NCI-H748 treated with DMSO at 0.1 percent for 48 hours (cell line): ENCODE results near the gene SH2D7.

Experiments
- DNase-seq: peaks from one replicate; lab custom pipeline; 2025; lab: John Stamatoyannopoulos, UW

SH2D7 gene

GRCh38 chr15:78079298-78080087 lies 12.9 kb upstream of the SH2D7 start:
- DNase-seq = no peak

DNA sequence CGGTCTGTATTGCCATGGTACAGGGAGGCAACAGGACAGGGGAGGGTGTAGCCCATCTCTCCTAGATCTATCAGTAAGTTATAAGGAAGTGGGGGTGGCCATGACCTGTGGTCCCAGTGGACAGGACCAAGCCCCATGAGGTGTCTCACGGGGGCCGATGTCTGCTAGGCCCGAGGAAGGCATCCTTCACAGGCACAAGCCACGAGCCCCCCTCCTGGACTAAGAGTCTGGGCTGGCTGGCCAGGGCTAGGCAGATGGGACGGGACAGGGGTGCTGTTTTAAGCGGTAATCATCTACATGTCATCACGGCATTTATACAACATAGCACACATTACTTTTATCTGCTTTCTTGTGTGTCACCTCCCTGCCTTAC lies 12.3 kb upstream of the SH2D7 start:
- DNase-seq = no peak

DNA sequence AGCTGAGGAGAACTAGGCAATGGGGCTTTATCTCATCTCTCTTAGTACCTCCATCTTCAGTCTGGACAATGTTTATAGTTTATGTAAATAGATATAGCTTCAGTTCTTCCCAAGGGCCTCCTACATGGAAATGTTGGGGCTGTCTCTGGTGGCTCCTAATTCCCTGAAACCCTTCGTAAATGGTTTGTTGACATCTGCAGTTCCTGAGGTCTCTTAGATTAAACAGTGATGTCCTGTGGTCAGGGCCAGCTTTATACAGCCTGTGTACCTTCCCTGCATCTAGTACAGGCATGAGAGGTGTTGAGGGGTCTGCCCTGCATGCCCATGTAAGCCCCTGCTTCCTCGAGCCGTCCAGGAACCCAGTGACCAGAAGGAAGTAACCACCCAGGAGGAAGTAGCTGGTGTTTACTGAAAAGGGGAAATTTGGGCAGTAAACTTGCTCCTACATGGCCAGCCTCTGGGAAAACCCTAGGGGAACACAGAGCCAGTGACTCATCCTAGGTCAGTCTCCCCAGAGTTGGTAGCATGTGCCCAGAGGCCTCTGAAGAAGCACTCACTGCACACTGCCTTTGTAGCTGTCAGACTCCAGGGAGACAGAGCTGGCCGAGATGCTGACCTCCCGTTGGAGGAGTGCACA lies 10.1 kb upstream of the SH2D7 start:
- no peak for DNase-seq

DNA sequence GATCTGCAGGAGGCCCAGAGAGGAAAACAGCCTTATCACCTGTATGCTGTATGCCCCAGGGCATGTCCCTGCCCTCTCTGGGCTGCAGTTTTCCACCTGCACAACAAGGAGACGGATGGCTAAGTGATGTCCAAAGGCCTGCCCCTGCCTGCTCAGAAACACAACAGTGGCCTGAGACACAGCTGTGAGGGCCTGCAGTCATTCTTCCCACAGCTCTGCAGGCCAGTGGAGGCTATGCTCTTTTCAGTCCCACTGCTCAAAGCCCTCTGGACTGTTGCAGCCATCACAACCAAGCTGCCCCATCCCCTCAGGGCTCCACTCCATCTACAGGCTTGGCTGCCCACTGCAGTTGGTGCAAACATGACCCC lies 9.6 kb upstream of the SH2D7 start:
- no peak for DNase-seq

DNA sequence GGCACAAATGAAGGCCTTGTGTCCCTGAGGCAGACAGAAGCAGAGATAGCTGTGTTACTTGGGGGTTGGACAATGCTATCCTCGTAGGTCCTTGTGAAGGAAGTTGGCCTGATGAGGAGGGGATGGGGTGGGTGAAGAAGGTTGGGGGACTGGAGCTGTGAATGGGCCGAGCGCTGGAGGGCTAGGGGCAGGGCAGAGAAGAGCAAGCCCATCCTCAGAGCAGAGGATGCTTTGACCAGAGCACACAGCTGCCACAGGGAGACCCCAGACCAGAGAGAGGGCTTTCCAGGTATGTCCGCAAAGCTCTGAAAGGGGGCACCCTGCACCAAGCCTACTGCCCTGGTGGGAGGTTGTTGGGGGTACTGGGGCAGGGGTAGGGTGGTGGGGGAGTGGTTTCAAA lies 9.2 kb upstream of the SH2D7 start:
- no peak for DNase-seq

GRCh38 chr15:78083687-78084448 lies 8.5 kb upstream of the SH2D7 start:
- DNase-seq = no peak

GRCh38 chr15:78084449-78084750 lies 8.0 kb upstream of the SH2D7 start:
- no peak for DNase-seq

DNA sequence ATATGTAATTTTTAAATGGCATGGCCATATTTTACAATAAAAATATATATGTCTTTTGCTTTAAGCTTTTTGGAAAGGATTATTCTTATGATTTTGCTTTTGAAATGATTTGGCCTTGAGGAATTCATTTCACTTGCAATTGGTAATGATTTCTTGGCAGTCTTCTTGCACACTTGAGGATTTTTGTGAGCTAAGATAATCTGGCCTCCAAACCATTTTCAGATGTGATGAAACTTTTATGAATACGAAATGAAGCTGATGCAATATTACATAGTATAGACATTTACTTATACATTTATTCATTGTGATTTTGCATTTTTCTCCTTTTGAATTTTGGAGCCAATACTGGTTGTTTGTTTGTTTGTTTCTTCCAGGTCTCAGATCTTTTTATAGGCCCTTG lies 6.4 kb upstream of the SH2D7 start:
- no peak for DNase-seq

- no peak for DNase-seq
Measured at GRCh38 chr15:78087951-78088772, 4.2 kb upstream of the SH2D7 start.

GRCh38 chr15:78088773-78089080 lies 3.6 kb upstream of the SH2D7 start:
- DNase-seq = no peak

- no peak for DNase-seq
Measured at GRCh38 chr15:78090422-78091063, 1.8 kb upstream of the SH2D7 start.

DNA sequence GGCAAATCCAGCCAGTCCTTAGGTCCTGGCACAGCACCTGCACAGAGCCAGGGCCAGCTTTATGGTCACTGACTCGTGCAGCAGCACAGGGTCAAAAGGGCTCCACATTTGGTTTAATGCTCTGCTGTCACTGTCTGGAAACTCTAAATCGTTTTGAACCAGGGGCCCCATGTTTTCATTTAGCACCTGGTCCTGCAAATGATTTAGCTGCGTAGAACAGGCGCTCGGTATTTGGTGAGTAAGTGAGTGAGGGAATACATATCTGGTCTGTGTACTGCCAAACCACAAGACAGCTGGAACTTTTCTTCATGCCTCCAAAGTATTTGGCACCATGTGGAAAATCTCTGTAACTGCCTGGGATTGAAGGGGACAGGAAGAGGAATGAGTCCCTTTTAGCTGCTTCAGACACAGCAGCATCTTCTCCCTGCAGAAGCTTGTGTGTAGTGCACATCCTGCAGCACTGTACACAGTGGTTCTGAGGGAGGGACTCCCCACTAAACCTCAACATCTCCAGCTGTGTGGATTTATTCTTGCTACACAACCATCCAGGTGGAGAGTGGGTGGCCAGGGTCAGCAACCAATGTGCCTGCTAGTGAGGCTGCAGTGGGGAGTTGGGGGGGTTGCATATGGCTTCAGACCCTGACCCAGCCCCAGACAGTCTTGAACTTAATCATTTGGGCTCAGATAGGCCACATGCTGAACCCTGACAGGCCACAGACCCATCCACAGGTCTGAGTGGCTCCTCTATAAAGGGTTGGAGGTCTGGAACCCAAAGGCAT lies 1.1 kb downstream of the SH2D7 start:
- DNase-seq = no peak

- no peak for DNase-seq
Measured at GRCh38 chr15:78097667-78098066, 5.3 kb downstream of the SH2D7 start.

DNA sequence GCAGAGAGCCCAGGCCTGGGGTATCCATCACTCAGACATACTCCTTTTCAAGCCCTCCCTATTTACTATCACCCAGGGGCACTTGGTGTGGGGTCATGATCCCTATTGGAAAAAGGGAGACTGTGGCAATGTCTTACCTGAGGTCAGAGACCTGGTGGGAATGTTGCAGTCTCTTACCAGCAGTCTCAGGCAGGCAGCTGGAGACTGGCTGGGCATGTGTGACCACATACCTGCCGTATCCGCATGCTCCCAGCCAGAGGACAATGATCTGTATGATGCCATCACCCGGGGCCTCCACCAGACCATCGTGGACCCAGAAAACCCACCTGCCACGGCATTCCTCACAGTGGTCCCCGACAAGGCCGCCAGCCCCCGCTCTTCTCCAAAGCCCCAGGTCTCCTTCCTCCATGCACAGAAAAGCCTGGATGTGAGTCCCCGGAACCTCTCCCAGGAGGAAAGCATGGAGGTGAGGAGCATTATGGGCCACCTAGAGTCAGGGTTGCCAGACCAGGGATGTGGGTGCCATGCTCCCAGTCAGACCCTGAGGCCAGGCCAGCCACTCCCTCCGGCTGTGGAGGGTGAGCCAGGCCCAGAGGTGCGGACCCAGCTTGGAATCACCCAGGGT lies 5.9 kb downstream of the SH2D7 start:
- DNase-seq = no peak

DNA sequence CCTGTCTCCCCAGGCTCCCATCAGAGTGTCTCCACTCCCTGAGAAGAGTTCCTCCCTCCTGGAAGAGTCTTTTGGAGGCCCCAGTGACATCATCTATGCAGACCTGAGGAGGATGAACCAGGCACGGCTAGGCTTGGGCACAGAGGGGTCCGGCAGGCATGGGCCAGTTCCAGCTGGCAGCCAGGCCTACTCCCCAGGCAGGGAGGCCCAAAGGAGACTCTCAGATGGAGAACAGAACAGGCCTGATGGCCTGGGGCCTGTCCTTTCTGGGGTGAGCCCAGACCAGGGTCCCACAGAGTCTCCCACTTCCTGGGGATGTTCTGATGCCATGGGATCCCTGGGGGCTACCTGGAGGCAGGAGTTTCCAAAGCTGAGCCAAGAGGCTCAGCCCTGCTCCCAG lies 8.5 kb downstream of the SH2D7 start:
- no peak for DNase-seq

DNA sequence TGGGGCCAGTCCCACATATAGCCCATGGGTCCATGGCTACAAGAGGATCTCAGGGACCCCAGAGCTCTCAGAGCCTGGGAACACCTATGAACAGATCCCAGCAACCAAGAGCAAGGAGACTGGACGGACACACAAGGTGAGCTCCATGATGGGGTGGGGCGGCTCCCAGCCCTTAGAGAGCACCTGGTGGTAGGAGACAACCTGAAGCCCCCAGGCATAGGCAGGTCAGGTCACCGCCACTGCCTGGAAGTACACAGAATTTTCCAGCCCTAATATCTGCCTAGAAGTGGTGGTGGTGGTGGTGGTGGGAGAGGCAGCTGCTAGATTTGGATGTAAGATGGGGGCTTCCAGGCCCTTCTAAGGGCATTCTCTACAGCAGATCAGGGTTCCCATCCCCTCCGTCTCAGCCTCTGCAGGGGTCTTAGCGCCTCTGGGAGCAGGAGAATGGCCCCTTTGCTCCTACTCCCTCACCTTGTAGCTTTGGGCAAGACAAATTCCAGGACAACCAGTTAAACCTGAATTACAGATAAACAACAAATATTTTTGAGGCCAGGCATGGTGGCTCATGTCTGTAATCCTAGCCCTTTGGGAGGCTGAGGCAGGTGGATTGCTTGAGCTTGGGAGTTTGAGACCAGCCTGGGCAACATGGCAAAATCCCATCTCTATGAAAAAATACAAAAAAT lies 9.2 kb downstream of the SH2D7 start:
- DNase-seq = no peak

- no peak for DNase-seq
Measured at GRCh38 chr15:78102211-78102610, 9.8 kb downstream of the SH2D7 start.

DNA sequence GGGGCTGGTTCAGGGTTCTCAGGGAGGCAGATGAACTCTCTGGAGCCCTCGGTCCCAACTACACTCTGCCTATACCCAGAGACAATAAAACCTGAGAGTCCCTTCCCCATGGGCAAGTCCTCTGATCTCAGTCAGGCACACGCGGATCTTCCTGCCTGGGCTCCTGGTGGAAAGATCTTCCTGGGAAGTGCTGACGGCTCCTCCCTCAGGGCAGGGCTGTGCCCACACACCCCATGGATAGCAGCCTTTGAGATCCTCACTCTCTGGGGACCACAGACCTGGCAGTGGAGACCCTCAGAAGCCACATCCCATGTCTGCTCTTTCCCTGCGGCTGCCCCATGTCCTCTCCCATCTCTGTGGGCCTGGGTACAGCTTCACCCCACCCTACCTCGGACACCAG lies 10.4 kb downstream of the SH2D7 start:
- no peak for DNase-seq

GRCh38 chr15:78103406-78104118 lies 11.2 kb downstream of the SH2D7 start:
- DNase-seq = no peak

DNA sequence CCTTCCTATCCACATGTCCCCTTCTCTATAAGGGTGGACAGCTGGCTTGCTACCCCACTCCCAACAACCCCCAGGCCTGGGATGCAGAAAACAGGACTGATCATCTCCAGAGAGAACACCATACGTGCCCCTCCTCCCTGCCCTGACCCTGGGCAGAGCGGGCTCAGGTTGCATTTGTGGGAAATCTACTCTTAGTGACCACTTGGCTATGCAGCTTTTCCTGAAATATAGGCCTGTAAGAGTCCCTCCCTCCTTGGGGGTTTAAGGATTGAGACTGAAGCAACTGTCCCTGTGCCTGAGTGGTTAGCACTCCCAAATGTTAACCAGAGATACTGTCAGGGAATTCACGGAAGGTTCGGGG lies 11.7 kb downstream of the SH2D7 start:
- DNase-seq = no peak
